A549 (cell line): Measurements from ENCODE around the gene SERINC5. TPM values are rescaled to one million over a fixed set of nuclear protein-coding genes. Genes with fewer than 3 reads are reported as not detected.

Experiments used
- ATAC-seq, 2 experiments: fragments of 200-7000 bp in 1 of 2; fragments of >200 bp in 1 of 2; cut with Nextera tagmentation in 1 of 2; cut with Tn5 transposase in 1 of 2; 3 replicates each; pipeline versions ENCODE4 v1.8.0 to v1.9.1; 2018 to 2020; ENCODE audit warnings: mild to moderate bottlenecking in 1 of 2, moderate library complexity in 1 of 2
- CTCF ChIA-PET: fragments of 300-600 bp; sonication (Branson Sonifier 250); formaldehyde crosslinking; extraction: SDS; loops from one replicate; lab custom pipeline; 2021; ENCODE audit warnings: antibody characterized with exemption, inconsistent platforms; lab: Yijun Ruan, JAX
- POLR2A ChIA-PET: fragments of 350-600 bp; formaldehyde crosslinking; extraction: SDS; loops from one replicate; lab custom pipeline; 2021; ENCODE audit warnings: antibody characterized with exemption, inconsistent platforms; lab: Yijun Ruan, JAX
- DNase-seq, 2 experiments: peaks; one replicate each; pipeline versions ENCODE4 v3.0.0 to v3.0.0-alpha.2; 2011 to 2016; ENCODE audit warnings: low read depth in 1 of 2, low spot score in 1 of 2
- FAIRE-seq: peaks from 2 replicates; lab custom pipeline; 2011; peaks lifted over from hg19 to GRCh38; lab: Jason Lieb, UNC
- H3K27ac ChIP-seq, 2 experiments: fragments of >200 bp; sonication (Bioruptor Twin); formaldehyde crosslinking; 3 replicates each; pipeline ENCODE4 v1.5.1; 2016 to 2017
- H3K4me1 ChIP-seq: fragments of >200 bp; sonication (Bioruptor Twin); formaldehyde crosslinking; 3 replicates; pipeline ENCODE4 v1.6.1; 2016
- H3K4me2 ChIP-seq: fragments of >200 bp; sonication (Bioruptor Twin); formaldehyde crosslinking; 3 replicates; pipeline ENCODE4 v1.6.1; 2016
- H3K4me3 ChIP-seq: fragments of >200 bp; sonication (Bioruptor Twin); formaldehyde crosslinking; 3 replicates; pipeline ENCODE4 v1.5.1; 2016
- H3K9me3 ChIP-seq: fragments of >200 bp; sonication (Bioruptor Twin); formaldehyde crosslinking; 3 replicates; pipeline ENCODE4 v1.6.1; 2016
- CBX2 ChIP-seq: fragments of 200-600 bp; sonication (generic); IDR thresholded peaks from 2 replicates; pipeline ENCODE4 v1.6.1; 2016; ENCODE audit warnings: low read depth, mild to moderate bottlenecking, borderline replicate concordance
- CEBPB ChIP-seq, 2 experiments: fragments of >200 bp in 1 of 2; sonication (Bioruptor Twin) in 1 of 2; formaldehyde crosslinking in 1 of 2; IDR thresholded peaks; 2 replicates each; pipeline ENCODE4 v1.6.1; 2012 to 2016
- CHD2 ChIP-seq: fragments of 150-350 bp; IDR thresholded peaks from 2 replicates; pipeline ENCODE4 v1.6.1; 2014; ENCODE audit warnings: low read length; ENCODE audit not compliant: partially characterized antibody
- CHD4 ChIP-seq: fragments of 200-600 bp; sonication (generic); IDR thresholded peaks from 2 replicates; pipeline ENCODE4 v1.6.1; 2016; ENCODE audit warnings: antibody characterized with exemption, mild to moderate bottlenecking, borderline replicate concordance
- EHMT2 ChIP-seq: fragments of 200-600 bp; sonication (generic); IDR thresholded peaks from 2 replicates; pipeline ENCODE4 v1.6.1; 2016; ENCODE audit warnings: antibody characterized with exemption, low read depth, mild to moderate bottlenecking, moderate library complexity
- FOSB ChIP-seq: fragments of 250-450 bp; sonication (Bioruptor Pico); IDR thresholded peaks from 2 replicates; pipeline ENCODE4 v1.5.0; 2020; ENCODE audit warnings: mild to moderate bottlenecking, moderate library complexity
- FOSL2 ChIP-seq, 2 experiments: fragments of 450-650 bp in 1 of 2; fragments of >200 bp in 1 of 2; sonication (Bioruptor Twin) in 1 of 2; formaldehyde crosslinking; IDR thresholded peaks; 2 replicates each; pipeline versions ENCODE4 v1.5.0 to v1.6.1; 2016 to 2020; ENCODE audit warnings: mild to moderate bottlenecking in 1 of 2, moderate library complexity in 1 of 2
- HDAC2 ChIP-seq: fragments of 200-600 bp; sonication (generic); IDR thresholded peaks from 2 replicates; pipeline ENCODE4 v1.6.1; 2016
- HOXB13 ChIP-seq: fragments of 250-450 bp; sonication (Bioruptor Pico); IDR thresholded peaks from 2 replicates; pipeline ENCODE4 v1.5.0; 2020; ENCODE audit warnings: low read depth, mild to moderate bottlenecking, moderate library complexity
- JUN ChIP-seq, 2 experiments: fragments of >200 bp; sonication (Bioruptor Twin); formaldehyde crosslinking; IDR thresholded peaks; 2 replicates in 1 of 2; 3 replicates in 1 of 2; pipeline ENCODE4 v1.6.1; 2016 to 2017
- JUNB ChIP-seq: fragments of >200 bp; sonication (Bioruptor Twin); formaldehyde crosslinking; IDR thresholded peaks from 2 replicates; pipeline ENCODE4 v1.6.1; 2016
- KDM1A ChIP-seq: fragments of 200-600 bp; sonication (generic); IDR thresholded peaks from 2 replicates; pipeline ENCODE4 v1.6.1; 2016; ENCODE audit warnings: low read depth, mild to moderate bottlenecking
- MAFK ChIP-seq: fragments of 450-650 bp; IDR thresholded peaks from 2 replicates; pipeline ENCODE4 v1.6.1; 2014; ENCODE audit not compliant: partially characterized antibody
- POLR2A ChIP-seq: IDR thresholded peaks from 2 replicates; pipeline ENCODE4 v1.6.1; 2012; ENCODE audit warnings: mild to moderate bottlenecking, low read length
- RAD21 ChIP-seq, 2 experiments: fragments of >200 bp in 1 of 2; sonication (Bioruptor Twin) in 1 of 2; formaldehyde crosslinking in 1 of 2; IDR thresholded peaks in 1 of 2; conservative IDR thresholded peaks in 1 of 2; 2 replicates in 1 of 2; 3 replicates in 1 of 2; pipeline ENCODE4 v1.6.1; 2012 to 2018; ENCODE audit warnings: inconsistent platforms in 1 of 2
- RARB ChIP-seq: fragments of 250-450 bp; sonication (Bioruptor Pico); IDR thresholded peaks from 2 replicates; pipeline ENCODE4 v1.8.0; 2021; ENCODE audit warnings: mild to moderate bottlenecking, moderate library complexity
- TP53 ChIP-seq: fragments of 250-450 bp; sonication (Bioruptor Pico); IDR thresholded peaks from 2 replicates; pipeline ENCODE4 v1.5.0; 2021; ENCODE audit warnings: mild to moderate bottlenecking, moderate library complexity
- ZNF302 ChIP-seq: fragments of 250-450 bp; sonication (Bioruptor Pico); IDR thresholded peaks from 2 replicates; pipeline ENCODE4 v1.9.0; 2021; ENCODE audit warnings: inconsistent platforms, mild to moderate bottlenecking, moderate library complexity
- WGBS: methylation state at CpG from one replicate; pipeline ENCODE4 v1.1.6; 2017; ENCODE audit errors: missing lambda C conversion rate; 5-methylcytosine and 5-hydroxymethylcytosine counted together
- polyA plus RNA-seq, 4 experiments: library from polyadenylated mRNA; depleted of rRNA in 3 of 4; stranded (reverse); fragments of >200 nt; fragmentation: RNase III in 1 of 4; extraction: RNeasy Plus Mini Kit Qiagen cat#74134 plus additional on column Dnase treatment in 1 of 4; gene quantifications; 2 replicates in 3 of 4; 3 replicates in 1 of 4; pipeline ENCODE4 v1.2.3, GENCODE V29; 2011 to 2017
- TF ChIP-seq, protein P1 (sequence below): fragments of 250-450 bp; sonication (Bioruptor Pico); IDR thresholded peaks from 2 replicates; pipeline ENCODE4 v1.5.0; 2020; ENCODE audit warnings: low read depth, mild to moderate bottlenecking, moderate library complexity
- TF ChIP-seq, protein P2 (sequence below): fragments of 450-650 bp; IDR thresholded peaks from 2 replicates; pipeline ENCODE4 v1.6.1; 2014; ENCODE audit warnings: antibody characterized with exemption
- TF ChIP-seq, protein P3 (sequence below): IDR thresholded peaks from 2 replicates; pipeline ENCODE4 v1.6.1; 2012; ENCODE audit warnings: low read depth, borderline replicate concordance
- TF ChIP-seq, protein P4 (sequence below): fragments of 250-450 bp; sonication (Bioruptor Pico); IDR thresholded peaks from 2 replicates; pipeline ENCODE4 v1.5.0; 2021; ENCODE audit warnings: mild to moderate bottlenecking, moderate library complexity, borderline replicate concordance
- TF ChIP-seq, protein P5 (sequence below): IDR thresholded peaks from 2 replicates; pipeline ENCODE4 v1.6.1; 2012
- TF ChIP-seq, protein P6 (sequence below): IDR thresholded peaks from 2 replicates; pipeline ENCODE4 v1.6.1; 2012

Gene SERINC5
- polyA plus RNA-seq, 2 of the 4 experiments (the other 2 are of a cell fraction) = 7.0 to 13.4 TPM

DNA sequence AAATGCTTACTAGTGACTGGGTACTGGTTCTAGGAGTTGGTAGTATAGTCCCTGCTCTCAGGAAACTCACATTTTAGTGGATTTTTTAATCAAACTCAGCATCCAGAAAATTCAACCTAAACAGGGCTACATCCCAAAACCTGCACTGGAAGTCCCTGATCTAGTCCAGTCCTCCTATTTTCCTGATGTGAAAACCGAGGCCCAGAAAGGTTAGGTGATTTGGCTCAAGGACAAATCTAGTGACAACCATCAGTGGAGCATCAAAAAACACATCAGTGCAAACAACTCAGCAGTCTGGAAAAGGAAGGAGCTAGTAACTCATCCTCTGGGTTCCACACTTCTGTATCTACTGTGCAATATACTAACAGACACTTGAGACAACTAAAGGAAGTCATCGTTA is 38.2 kb downstream of the SERINC5 start:
- Histone ChIP-seq H3K27ac (no peak overlapping the region), H3K4me2 (no peak overlapping the region), H3K4me3 (no peak overlapping the region), H3K4me1 (no peaks in the 10 kb centered on the region), H3K9me3 (no peaks in the 10 kb centered on the region)
- TF ChIP-seq, protein P1, sequence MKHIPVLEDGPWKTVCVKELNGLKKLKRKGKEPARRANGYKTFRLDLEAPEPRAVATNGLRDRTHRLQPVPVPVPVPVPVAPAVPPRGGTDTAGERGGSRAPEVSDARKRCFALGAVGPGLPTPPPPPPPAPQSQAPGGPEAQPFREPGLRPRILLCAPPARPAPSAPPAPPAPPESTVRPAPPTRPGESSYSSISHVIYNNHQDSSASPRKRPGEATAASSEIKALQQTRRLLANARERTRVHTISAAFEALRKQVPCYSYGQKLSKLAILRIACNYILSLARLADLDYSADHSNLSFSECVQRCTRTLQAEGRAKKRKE (CRISPR knock-in tag) = no peak
- no peak for TF ChIP-seq RAD21 (conservative IDR thresholded peaks at IDR 0.05 in 1 of 2, IDR thresholded peaks at IDR 0.05 in 1 of 2)
- no peak for TF ChIP-seq KDM1A
- TF ChIP-seq, protein P2, sequence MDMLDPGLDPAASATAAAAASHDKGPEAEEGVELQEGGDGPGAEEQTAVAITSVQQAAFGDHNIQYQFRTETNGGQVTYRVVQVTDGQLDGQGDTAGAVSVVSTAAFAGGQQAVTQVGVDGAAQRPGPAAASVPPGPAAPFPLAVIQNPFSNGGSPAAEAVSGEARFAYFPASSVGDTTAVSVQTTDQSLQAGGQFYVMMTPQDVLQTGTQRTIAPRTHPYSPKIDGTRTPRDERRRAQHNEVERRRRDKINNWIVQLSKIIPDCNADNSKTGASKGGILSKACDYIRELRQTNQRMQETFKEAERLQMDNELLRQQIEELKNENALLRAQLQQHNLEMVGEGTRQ = no peak
- no peak for TF ChIP-seq EHMT2
- TF ChIP-seq ZNF302 (CRISPR knock-in tag) = no peak
- no peak for TF ChIP-seq CEBPB (IDR thresholded peaks at IDR 0.05)
- TF ChIP-seq, protein P3, sequence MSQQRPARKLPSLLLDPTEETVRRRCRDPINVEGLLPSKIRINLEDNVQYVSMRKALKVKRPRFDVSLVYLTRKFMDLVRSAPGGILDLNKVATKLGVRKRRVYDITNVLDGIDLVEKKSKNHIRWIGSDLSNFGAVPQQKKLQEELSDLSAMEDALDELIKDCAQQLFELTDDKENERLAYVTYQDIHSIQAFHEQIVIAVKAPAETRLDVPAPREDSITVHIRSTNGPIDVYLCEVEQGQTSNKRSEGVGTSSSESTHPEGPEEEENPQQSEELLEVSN = no peak
- no peak for TF ChIP-seq JUN (IDR thresholded peaks at IDR 0.05)
- TF ChIP-seq CHD2 = no peak
- TF ChIP-seq RARB (CRISPR knock-in tag) = no peak
- TF ChIP-seq CBX2 = no peak
- FAIRE-seq (no peak), DNase-seq (no peak), ATAC-seq (no peak)
- 78% methylated on average over 2 of the region's 2 CpGs for WGBS
- POLR2A ChIA-PET = no interaction called here
- CTCF ChIA-PET = interaction anchor here (0.5 to 0.6 kb wide), 2 partner anchors 122 to 753 kb away, joined by 3 read pairs; no protein-coding TSS in a partner anchor

DNA sequence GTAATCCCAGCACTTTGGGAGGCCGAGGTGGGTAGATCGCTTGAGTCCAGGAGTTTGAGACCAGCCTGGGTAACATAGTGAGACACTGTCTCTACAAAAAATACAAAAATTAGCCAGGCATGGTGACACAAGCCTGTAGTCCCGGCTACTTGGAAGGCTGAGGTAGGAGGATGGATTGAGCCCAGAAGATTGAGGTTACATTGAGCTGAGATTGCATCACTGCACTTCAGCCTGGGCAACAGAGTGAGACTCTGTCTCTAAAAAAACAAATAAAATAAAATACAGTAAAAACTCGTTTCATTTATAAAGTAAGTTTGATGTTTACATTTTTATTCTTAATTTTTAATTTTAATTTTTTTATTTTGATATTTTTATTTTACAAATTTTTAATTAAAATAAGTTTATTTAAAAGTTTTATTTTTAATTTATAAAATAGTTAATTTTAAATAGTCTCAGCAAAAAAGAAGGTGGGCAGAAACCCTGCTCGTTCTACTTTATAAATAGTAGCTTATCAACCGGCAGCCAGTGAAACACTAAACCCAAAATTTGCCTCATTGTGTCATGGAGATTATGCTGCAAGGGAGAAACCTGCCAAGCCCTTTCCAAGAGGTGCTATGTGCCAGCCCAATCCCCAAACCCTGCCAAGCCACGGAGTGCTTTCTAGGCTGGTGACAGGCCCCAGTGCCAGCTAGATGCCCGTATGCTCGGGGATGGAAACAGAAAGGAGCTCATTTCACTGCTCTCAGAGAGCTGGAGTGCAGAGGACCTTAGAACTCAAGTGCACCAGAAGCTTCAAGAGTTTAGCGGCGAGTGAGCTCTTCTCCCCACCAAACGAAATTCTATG is 38.9 kb downstream of the SERINC5 start:
- Histone ChIP-seq H3K4me1 (no peaks in the 10 kb centered on the region), H3K4me3 (no peak overlapping the region), H3K4me2 (no peak overlapping the region), H3K9me3 (no peaks in the 10 kb centered on the region), H3K27ac (no peak overlapping the region)
- TF ChIP-seq, protein P3 = no peak
- no peak for TF ChIP-seq HDAC2
- TF ChIP-seq CHD4 = no peak
- TF ChIP-seq, protein P4, sequence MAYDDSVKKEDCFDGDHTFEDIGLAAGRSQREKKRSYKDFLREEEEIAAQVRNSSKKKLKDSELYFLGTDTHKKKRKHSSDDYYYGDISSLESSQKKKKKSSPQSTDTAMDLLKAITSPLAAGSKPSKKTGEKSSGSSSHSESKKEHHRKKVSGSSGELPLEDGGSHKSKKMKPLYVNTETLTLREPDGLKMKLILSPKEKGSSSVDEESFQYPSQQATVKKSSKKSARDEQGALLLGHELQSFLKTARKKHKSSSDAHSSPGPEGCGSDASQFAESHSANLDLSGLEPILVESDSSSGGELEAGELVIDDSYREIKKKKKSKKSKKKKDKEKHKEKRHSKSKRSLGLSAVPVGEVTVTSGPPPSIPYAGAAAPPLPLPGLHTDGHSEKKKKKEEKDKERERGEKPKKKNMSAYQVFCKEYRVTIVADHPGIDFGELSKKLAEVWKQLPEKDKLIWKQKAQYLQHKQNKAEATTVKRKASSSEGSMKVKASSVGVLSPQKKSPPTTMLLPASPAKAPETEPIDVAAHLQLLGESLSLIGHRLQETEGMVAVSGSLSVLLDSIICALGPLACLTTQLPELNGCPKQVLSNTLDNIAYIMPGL (CRISPR knock-in tag) = no peak
- TF ChIP-seq FOSB (CRISPR knock-in tag) = no peak
- TF ChIP-seq POLR2A = no peak
- TF ChIP-seq MAFK = no peak
- no peak for TF ChIP-seq JUNB
- TF ChIP-seq EHMT2 = no peak
- no peak for TF ChIP-seq HOXB13 (CRISPR knock-in tag)
- TF ChIP-seq, protein P5, sequence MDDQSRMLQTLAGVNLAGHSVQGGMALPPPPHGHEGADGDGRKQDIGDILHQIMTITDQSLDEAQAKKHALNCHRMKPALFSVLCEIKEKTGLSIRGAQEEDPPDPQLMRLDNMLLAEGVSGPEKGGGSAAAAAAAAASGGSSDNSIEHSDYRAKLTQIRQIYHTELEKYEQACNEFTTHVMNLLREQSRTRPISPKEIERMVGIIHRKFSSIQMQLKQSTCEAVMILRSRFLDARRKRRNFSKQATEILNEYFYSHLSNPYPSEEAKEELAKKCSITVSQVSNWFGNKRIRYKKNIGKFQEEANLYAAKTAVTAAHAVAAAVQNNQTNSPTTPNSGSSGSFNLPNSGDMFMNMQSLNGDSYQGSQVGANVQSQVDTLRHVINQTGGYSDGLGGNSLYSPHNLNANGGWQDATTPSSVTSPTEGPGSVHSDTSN = no peak
- TF ChIP-seq JUN (IDR thresholded peaks at IDR 0.05) = no peak
- TF ChIP-seq CHD2 = no peak
- TF ChIP-seq, protein P6, sequence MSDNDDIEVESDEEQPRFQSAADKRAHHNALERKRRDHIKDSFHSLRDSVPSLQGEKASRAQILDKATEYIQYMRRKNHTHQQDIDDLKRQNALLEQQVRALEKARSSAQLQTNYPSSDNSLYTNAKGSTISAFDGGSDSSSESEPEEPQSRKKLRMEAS = no peak
- no peak for TF ChIP-seq TP53 (CRISPR knock-in tag)
- no peak for TF ChIP-seq FOSL2 (IDR thresholded peaks at IDR 0.05)
- TF ChIP-seq FOSL2 (CRISPR knock-in tag; IDR thresholded peaks at IDR 0.05) = no peak
- TF ChIP-seq, protein P2 = no peak
- FAIRE-seq = no peak
- no peak for DNase-seq
- ChIA-PET CTCF (interaction anchor here (0.5 to 0.6 kb wide), 2 partner anchors 25 to 752 kb away, joined by 3 read pairs; no protein-coding TSS in a partner anchor), POLR2A (no interaction called here)
- WGBS = 82% methylated on average over 12 of the region's 12 CpGs
- ATAC-seq = no peak
